ENCODE results near the gene IER3.

DNA sequence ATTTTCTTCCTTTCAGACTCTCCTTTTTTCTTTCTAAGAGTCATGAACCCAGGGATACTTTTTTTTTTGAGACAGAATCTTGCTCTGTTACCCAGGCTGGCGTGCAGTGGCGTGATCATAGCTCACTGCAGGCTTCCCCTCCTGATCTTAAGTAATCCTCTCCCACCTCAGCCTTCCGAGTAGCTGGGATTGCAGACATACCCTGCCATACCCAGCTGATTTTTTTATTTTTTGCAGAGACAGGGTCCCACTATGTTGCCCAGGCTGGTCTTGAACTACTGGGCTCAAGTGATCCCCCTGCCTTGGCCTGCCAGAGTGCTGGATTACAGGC is 32.8 kb upstream of the IER3 start:
- TF ChIP-seq, protein P1, sequence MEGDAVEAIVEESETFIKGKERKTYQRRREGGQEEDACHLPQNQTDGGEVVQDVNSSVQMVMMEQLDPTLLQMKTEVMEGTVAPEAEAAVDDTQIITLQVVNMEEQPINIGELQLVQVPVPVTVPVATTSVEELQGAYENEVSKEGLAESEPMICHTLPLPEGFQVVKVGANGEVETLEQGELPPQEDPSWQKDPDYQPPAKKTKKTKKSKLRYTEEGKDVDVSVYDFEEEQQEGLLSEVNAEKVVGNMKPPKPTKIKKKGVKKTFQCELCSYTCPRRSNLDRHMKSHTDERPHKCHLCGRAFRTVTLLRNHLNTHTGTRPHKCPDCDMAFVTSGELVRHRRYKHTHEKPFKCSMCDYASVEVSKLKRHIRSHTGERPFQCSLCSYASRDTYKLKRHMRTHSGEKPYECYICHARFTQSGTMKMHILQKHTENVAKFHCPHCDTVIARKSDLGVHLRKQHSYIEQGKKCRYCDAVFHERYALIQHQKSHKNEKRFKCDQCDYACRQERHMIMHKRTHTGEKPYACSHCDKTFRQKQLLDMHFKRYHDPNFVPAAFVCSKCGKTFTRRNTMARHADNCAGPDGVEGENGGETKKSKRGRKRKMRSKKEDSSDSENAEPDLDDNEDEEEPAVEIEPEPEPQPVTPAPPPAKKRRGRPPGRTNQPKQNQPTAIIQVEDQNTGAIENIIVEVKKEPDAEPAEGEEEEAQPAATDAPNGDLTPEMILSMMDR (IDR thresholded peaks at IDR 0.05): no peak
- TF ChIP-seq POLR2AphosphoS5 (IDR thresholded peaks at IDR 0.05) (no peak), POLR2A (IDR thresholded peaks at IDR 0.05) (no peak), EP300 (IDR thresholded peaks at IDR 0.05) (no peak)

All from sigmoid colon (tissue), 4 donors.